Measurements from ENCODE around the gene RMDN3. TPM values are rescaled to one million over a fixed set of nuclear protein-coding genes. Genes with fewer than 3 reads are reported as not detected.

Gene RMDN3
- total RNA-seq, 1 donor from 2014 or later: 19.6 TPM

- intact Hi-C loops (cut with DNase I): no loop called here
- H3K4me1 ChIP-seq: peaks cover 25% of the 10 kb centered on the region
- TF ChIP-seq POLR2AphosphoS5 (IDR thresholded peaks at IDR 0.05; ENCODE audit: insufficient read depth in 1 of 2, low read depth in 1 of 2) (no peak), CTCF (IDR thresholded peaks at IDR 0.05) (no peak), POLR2A (IDR thresholded peaks at IDR 0.05) (no peak)
- no peak for DNase-seq (ENCODE audit: extremely low spot score in 2 of 2)
- H3K9me3 ChIP-seq: no peaks in the 10 kb centered on the region
- no peak overlapping the region for H3K4me3 ChIP-seq
- peaks cover 0 to under 1% of the 10 kb centered on the region in 2 donors for H3K36me3 ChIP-seq
- H3K27ac ChIP-seq: no peak overlapping the region
- no peaks in the 10 kb centered on the region for H3K27me3 ChIP-seq
Observed at GRCh38 chr15:40796041-40796440, 41.0 kb upstream of the RMDN3 start.

GRCh38 chr15:40793216-40793989, 38.3 kb upstream of the RMDN3 start:
- no peaks in the 10 kb centered on the region for H3K36me3 ChIP-seq
- TF ChIP-seq POLR2AphosphoS5 (IDR thresholded peaks at IDR 0.05; ENCODE audit: insufficient read depth in 1 of 2, low read depth in 1 of 2) (peak in 1 of 2 donors; percentile 53), CTCF (IDR thresholded peaks at IDR 0.05) (no peak), POLR2A (IDR thresholded peaks at IDR 0.05) (no peak)
- no peak overlapping the region for H3K27ac ChIP-seq
- peaks cover 33% of the 10 kb centered on the region for H3K4me1 ChIP-seq
- H3K4me3 ChIP-seq: no peak overlapping the region
- DNase-seq (ENCODE audit: extremely low spot score in 2 of 2): no peak
- no peaks in the 10 kb centered on the region for H3K9me3 ChIP-seq
- no peaks in the 10 kb centered on the region for H3K27me3 ChIP-seq
- intact Hi-C loops (cut with DNase I): no loop called here

GRCh38 chr15:40792394-40792793, 37.3 kb upstream of the RMDN3 start:
- Histone ChIP-seq H3K27ac (no peak overlapping the region), H3K36me3 (no peaks in the 10 kb centered on the region), H3K9me3 (no peaks in the 10 kb centered on the region), H3K4me3 (no peak overlapping the region), H3K4me1 (peaks cover 42% of the 10 kb centered on the region), H3K27me3 (no peaks in the 10 kb centered on the region)
- intact Hi-C loops (cut with DNase I): no loop called here
- TF ChIP-seq POLR2AphosphoS5 (IDR thresholded peaks at IDR 0.05; ENCODE audit: insufficient read depth in 1 of 2, low read depth in 1 of 2) (no peak), POLR2A (IDR thresholded peaks at IDR 0.05) (no peak), CTCF (IDR thresholded peaks at IDR 0.05) (no peak)
- no peak for DNase-seq (ENCODE audit: extremely low spot score in 2 of 2)

- DNase-seq (ENCODE audit: extremely low spot score in 2 of 2): no peak
- Histone ChIP-seq H3K36me3 (no peaks in the 10 kb centered on the region), H3K4me1 (peaks cover 45% of the 10 kb centered on the region), H3K4me3 (no peak overlapping the region), H3K27ac (no peak overlapping the region), H3K27me3 (no peaks in the 10 kb centered on the region), H3K9me3 (no peaks in the 10 kb centered on the region)
- intact Hi-C loops (cut with DNase I): no loop called here
- TF ChIP-seq POLR2A (IDR thresholded peaks at IDR 0.05): no peak
- no peak for TF ChIP-seq POLR2AphosphoS5 (IDR thresholded peaks at IDR 0.05; ENCODE audit: insufficient read depth in 1 of 2, low read depth in 1 of 2)
- no peak for TF ChIP-seq CTCF (IDR thresholded peaks at IDR 0.05)
Observed at GRCh38 chr15:40790718-40791117, 35.7 kb upstream of the RMDN3 start.

GRCh38 chr15:40789999-40790398, 34.9 kb upstream of the RMDN3 start:
- Histone ChIP-seq H3K9me3 (no peaks in the 10 kb centered on the region), H3K4me3 (no peak overlapping the region), H3K27me3 (no peaks in the 10 kb centered on the region), H3K27ac (no peak overlapping the region), H3K36me3 (no peaks in the 10 kb centered on the region), H3K4me1 (peaks cover 42% of the 10 kb centered on the region)
- TF ChIP-seq POLR2AphosphoS5 (IDR thresholded peaks at IDR 0.05; ENCODE audit: insufficient read depth in 1 of 2, low read depth in 1 of 2) (no peak), CTCF (IDR thresholded peaks at IDR 0.05) (no peak), POLR2A (IDR thresholded peaks at IDR 0.05) (no peak)
- intact Hi-C loops (cut with DNase I): no loop called here
- DNase-seq (ENCODE audit: extremely low spot score in 2 of 2): no peak

Data from vagina (tissue), 2 donors.